ENCODE data around the gene PRKCZ.
"Not testable (repeated sequence)": the region's sequence is repeated elsewhere in the genome, so short reads cannot be mapped to it uniquely, and the experiment has no call there.

Gene PRKCZ

DNA sequence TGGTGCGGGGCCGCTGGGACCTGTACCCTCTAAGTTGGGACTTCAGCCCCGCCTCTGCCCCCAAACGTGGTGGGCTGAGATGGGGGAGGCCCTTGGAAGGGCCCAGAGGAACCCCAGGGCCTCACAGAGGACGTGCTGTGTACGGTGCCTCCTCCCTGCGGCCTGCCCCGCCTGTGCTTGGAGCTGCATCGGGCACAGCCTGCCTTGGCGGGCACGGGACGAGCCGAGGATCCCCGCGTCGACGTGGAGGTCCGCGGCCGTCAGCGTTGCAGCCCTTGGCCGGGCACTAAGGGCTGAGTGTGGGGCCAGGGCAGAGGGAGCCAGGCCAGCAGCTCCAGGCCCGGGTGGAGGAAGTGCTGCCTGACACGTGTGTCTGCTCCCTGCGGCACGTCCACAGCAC lies 43.4 kb downstream of the PRKCZ start:
- DNase-seq (ENCODE audit: low read depth): no peak
- TF ChIP-seq CTCF (conservative IDR thresholded peaks at IDR 0.05; ENCODE audit: low read depth, low read length): no peak
- no peak overlapping the region for H3K4me3 ChIP-seq (ENCODE audit: low read depth, low read length)

DNA sequence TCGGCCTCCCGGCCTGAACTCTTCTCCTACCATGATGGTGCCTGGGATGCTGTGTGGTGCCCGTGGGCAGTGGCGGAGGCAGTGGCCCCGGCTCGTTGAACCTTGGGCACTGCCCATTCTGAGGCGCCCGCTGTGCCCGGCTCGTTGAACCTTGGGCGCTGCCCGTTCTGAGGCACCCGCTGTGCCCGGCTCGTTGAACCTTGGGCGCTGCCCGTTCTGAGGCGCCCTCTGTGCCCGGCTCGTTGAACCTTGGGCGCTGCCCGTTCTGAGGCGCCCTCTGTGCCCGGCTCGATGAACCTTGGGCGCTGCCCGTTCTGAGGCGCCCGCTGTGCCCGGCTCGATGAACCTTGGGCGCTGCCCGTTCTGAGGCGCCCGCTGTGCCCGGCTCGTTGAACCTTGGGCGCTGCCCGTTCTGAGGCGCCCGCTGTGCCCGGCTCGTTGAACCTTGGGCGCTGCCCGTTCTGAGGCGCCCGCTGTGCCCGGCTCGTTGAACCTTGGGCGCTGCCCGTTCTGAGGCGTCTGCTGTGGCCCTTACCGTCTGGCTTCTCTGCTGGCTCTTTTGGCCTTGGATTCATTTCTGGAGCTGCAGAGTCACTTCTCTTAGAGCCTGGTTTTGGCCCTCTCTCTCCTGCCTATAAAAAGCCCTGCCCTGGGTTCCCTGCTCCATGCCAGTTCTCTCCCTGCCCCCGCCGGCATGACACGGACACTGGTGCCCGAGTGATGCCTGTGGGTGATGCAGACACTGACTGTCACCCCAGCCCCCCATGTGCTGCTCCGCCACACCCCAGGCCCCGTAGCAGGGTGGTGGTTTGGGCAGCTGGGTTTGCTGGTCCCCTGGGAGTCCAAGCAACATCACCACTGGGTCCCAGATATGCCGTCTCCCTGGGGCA lies 44.3 kb downstream of the PRKCZ start:
- DNase-seq (ENCODE audit: low read depth); H3K4me3 ChIP-seq (ENCODE audit: low read depth, low read length): not testable (repeated sequence)

DNA sequence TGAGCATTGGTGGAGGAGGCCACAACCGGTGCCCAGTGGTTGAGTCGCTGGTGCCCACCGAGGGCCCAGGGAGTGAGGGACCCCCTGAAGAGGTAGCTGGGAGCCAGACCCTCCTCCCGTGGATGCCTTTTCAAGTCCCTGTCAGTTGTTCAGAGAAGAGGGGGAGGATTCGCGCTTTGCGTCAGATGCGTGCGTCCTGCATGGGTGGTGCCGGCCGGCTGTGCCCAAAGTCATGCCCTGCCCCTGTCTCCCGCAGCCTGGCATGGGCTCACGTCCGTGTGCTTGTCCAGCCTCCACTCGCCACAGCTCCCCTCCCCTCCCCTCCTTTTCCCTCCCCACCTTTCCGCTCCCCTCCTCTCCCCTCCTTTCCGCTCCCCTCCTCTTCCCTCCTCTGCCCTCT lies 45.2 kb downstream of the PRKCZ start:
- no peak for DNase-seq (ENCODE audit: low read depth)
- TF ChIP-seq CTCF (conservative IDR thresholded peaks at IDR 0.05; ENCODE audit: low read depth, low read length): no peak
- H3K4me3 ChIP-seq (ENCODE audit: low read depth, low read length): no peak overlapping the region

DNA sequence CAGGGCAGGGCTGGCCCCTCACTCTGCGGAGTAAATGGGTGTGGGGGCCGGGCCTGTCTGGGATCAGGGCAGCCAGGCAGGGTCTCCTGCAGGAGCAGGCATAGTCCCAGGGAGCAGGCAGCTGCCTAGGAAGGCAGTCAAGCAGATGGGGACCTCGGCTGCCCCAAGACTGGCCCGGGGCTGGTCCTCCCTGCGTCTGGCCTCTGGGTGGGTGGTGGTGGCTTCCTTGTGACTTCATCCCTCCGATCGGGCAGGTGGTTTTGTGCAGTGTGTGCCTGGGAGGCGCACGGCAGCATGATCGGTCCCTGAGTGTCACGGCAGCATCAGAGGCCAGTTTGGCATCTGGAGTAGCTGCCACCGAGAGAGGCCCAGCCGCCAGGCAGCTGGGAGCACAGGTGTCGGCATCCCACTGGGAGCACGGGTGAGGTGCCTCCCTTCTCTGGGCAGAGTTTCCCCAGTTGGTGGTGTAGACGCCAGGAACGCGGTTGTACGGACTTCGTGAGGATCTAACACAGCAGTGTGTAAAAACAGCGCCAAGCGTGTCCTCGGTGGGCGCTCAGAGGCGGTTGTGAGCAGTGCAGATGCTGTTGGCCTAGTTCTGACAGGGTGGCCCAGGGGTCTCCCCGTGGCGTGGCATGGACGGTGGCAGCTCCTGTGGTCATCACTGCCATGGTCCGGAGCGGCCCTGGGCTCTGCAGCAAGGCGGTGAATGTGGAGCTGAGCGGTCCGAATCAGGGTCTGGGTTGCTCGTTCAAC lies 45.9 kb downstream of the PRKCZ start:
- no peak for DNase-seq (ENCODE audit: low read depth)
- no peak for TF ChIP-seq CTCF (conservative IDR thresholded peaks at IDR 0.05; ENCODE audit: low read depth, low read length)
- no peak overlapping the region for H3K4me3 ChIP-seq (ENCODE audit: low read depth, low read length)

DNA sequence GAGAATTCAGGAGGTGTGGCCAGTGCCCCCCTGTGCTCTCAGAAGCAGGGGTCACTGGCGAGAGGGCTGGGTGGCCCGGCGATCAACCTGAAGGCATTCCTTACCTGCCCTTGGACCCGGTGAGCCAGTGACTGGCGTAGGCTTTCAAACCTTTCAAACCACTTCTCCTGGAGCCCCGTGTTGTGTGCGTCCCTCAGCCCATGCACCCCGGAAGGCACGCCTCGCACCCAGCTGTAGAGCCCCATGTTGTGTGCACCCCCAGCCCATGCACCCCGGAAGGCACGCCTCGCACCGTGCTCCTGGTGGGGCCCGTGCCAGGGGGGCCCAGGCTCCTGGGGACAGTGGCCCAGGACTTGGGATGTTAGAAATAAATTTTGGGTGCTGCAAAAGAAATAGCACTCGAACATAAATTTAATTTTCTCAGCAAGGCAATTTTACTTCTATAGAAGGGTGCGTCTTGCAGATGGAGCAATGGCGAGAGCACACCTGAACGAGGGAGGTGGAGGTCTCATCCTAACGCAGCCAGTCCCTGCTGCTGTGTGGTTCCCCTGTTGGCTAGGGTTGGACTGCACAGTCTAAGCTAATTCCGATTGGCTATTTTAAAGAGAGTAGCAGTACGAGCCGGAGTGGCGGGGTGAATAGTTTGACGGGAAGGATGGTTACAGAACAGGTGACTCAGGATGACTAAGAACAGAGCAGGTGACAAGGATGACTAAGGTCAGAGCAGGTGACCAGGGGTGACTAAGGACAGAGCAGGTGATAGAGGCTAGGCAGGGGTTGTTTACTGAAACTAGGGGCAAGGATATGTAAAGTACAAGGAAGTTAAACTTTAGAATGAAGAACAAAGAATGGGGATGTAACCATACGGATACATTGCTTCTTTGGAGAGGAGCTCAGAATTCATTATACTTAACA lies 47.4 kb downstream of the PRKCZ start:
- no peak overlapping the region for H3K4me3 ChIP-seq (ENCODE audit: low read depth, low read length)
- no peak for DNase-seq (ENCODE audit: low read depth)
- TF ChIP-seq CTCF (conservative IDR thresholded peaks at IDR 0.05; ENCODE audit: low read depth, low read length): no peak

DNA sequence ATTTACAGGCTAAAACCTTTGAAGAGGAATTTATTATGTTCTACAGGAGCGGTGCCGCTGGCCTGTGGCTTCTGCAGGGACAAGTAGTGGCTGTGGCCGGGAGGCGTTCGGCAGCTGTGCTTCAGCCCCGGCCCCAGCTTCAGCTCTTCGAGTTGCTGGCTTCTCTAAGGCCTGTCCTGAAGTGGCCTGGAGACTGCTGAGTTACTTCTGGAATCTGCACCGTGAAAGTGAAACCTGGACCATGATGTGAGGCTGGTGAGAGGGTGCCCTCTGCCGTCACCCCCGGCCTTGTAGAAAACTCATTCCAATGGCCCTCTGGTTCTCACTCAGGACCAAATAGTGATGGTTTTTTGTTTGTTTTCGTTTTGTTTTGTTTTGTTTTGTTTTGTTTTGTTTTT lies 48.1 kb downstream of the PRKCZ start:
- TF ChIP-seq CTCF (conservative IDR thresholded peaks at IDR 0.05; ENCODE audit: low read depth, low read length): no peak
- DNase-seq (ENCODE audit: low read depth): no peak

More for the DNA sequence above, 48.1 kb downstream of the PRKCZ start:
- H3K4me3 ChIP-seq (ENCODE audit: low read depth, low read length): no peak overlapping the region

Measured in choroid plexus epithelial cell (primary cell).